GM10266 (cell line): ENCODE results near the gene ERBB4.

Source experiments
- DNase-seq: peaks from one replicate; pipeline ENCODE4 v3.0.0; 2012; ENCODE audit errors: extremely low spot score
- TF ChIP-seq, protein P1 (sequence below): IDR thresholded peaks from 2 replicates; pipeline ENCODE4 v1.5.1; 2012; ENCODE audit warnings: mild to moderate bottlenecking, low read depth; ENCODE audit not compliant: control insufficient read depth, insufficient read depth; ENCODE audit errors: missing control alignments

Gene ERBB4

DNA sequence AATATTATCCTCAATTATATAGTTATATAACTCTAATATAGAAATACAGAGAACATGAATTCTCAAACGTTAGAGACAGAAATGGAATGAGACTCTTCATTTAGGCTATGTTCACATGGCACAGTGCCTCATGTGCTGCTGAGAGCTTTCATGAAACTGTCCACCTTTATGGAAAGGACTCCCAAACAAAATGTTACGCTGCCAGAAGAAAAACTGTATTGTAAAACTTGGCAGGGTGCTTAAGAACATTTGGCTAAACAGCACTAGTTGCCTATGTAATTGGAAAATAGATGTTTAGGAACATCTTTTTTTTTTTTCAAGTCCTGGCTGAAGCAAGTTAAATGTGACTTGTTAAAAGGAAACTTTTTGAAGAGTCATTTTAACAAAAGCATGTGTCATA is 396.0 kb downstream of the ERBB4 start:
- no peak for DNase-seq

GRCh38 chr2:212141499-212141898 is 397.1 kb downstream of the ERBB4 start:
- TF ChIP-seq, protein P1, sequence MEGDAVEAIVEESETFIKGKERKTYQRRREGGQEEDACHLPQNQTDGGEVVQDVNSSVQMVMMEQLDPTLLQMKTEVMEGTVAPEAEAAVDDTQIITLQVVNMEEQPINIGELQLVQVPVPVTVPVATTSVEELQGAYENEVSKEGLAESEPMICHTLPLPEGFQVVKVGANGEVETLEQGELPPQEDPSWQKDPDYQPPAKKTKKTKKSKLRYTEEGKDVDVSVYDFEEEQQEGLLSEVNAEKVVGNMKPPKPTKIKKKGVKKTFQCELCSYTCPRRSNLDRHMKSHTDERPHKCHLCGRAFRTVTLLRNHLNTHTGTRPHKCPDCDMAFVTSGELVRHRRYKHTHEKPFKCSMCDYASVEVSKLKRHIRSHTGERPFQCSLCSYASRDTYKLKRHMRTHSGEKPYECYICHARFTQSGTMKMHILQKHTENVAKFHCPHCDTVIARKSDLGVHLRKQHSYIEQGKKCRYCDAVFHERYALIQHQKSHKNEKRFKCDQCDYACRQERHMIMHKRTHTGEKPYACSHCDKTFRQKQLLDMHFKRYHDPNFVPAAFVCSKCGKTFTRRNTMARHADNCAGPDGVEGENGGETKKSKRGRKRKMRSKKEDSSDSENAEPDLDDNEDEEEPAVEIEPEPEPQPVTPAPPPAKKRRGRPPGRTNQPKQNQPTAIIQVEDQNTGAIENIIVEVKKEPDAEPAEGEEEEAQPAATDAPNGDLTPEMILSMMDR: no peak
- no peak for DNase-seq

More for the DNA sequence above, 396.0 kb downstream of the ERBB4 start:
- TF ChIP-seq, protein P1: no peak

- no peak for DNase-seq
- TF ChIP-seq, protein P1: no peak
Observed at GRCh38 chr2:212136216-212136795, 402.3 kb downstream of the ERBB4 start.

- TF ChIP-seq, protein P1: no peak
- no peak for DNase-seq
Observed at GRCh38 chr2:212135739-212136138, 402.9 kb downstream of the ERBB4 start.

DNA sequence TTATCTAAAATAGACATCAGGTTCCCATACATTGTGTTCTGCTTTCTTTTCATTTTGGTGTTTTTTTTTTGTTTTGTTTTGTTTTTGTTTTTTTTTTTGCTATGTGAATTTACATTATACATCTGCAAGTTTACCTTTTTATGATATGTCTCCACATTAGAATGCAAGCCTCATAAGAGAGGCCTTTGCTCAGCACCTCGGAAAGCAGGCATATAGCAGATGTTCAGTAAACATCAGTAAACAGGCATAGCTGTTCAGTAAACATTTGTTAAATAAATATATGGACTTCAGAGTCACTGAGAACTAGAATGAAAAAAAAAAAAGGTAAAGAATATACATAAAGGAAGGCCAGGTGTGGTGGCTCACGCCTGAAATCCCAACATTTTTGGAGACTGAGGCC is 405.3 kb downstream of the ERBB4 start:
- TF ChIP-seq, protein P1: no peak
- DNase-seq: no peak

DNA sequence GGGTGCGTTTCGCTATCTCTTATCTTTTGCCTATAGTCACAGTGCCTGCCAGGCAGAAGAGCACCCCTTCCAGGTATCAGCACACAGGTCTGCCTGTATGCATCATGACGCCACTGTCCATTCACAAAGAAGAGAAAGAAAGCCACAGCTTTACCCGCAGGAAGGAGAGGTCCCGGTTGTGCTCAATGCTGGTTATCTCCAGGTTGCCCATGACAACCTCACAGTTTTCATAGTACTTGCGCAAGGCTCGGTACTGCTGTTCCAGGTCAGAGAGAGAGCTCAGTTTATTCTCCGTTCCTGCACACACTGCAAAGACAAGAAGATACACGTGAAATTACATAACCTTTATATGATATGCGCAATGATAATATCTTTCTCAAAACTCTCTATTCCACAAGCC is 414.0 kb downstream of the ERBB4 start:
- DNase-seq: no peak
- TF ChIP-seq, protein P1: no peak

DNA sequence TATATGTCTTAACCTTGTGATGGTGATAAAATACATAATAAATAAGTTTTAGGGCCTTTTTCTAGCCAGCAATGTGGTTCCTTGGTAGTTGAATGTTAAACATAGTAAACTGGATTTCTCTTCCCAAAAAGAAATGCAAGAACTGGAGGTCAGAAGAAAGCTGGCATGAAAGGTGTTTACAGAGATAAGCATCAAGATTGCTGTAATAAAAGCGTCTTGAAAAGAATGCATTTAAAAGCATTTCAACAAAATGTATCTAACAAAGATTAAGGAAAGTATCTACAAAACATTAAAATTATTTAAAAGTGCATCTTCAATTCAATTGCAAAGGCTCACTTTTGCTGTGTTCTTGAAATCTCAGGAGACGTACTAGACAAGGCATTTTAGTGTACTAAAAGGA is 419.0 kb downstream of the ERBB4 start:
- TF ChIP-seq, protein P1: no peak
- DNase-seq: no peak
